Cardiac ventricle fibroblast (primary cell): ENCODE data around the gene LCNL1. TPM values are rescaled to one million over a fixed set of nuclear protein-coding genes. Genes with fewer than 3 reads are reported as not detected.

Source experiments
- total RNA-seq: library from RNA; depleted of rRNA; stranded (reverse); fragments of >200 nt; gene quantifications from 2 replicates; pipeline ENCODE4 v1.2.3, GENCODE V29; 2015

The LCNL1 gene
- 0.73 TPM in 1 of 2 replicates, not detected in the other for total RNA-seq

GRCh38 chr9:136982232-136983051, at the start of gene LCNL1:
Gene LCNL1, plus strand, starts transcription at chr9:136982993. Its CDS starts 594 bp downstream, at chr9:136983587.

GRCh38 chr9:136944519-136945332, 38.1 kb upstream of the LCNL1 start, which contains the start of the genes C8G and FBXW5:
Gene C8G, plus strand, starts transcription at chr9:136945243. Its CDS starts 78 bp downstream, at chr9:136945321.
Gene FBXW5, minus strand, starts transcription at chr9:136944738. Its CDS starts 655 bp downstream, at chr9:136944083.

GRCh38 chr9:136951541-136952320, 31.1 kb upstream of the LCNL1 start, which contains the start of gene LCN12:
Gene LCN12, plus strand, starts transcription at chr9:136952273. Its CDS starts 55 bp downstream, at chr9:136952328.

GRCh38 chr9:136977223-136977622, 5.6 kb upstream of the LCNL1 start, which contains the start of gene PTGDS:
Gene PTGDS, plus strand, starts transcription at chr9:136977504. Its CDS starts 75 bp downstream, at chr9:136977579.

GRCh38 chr9:136991993-136992818, 9.4 kb downstream of the LCNL1 start, which contains the start of gene PAXX:
Gene PAXX, plus strand, starts transcription at chr9:136992422. Its CDS starts 22 bp downstream, at chr9:136992444.

GRCh38 chr9:136996361-136997292, 13.8 kb downstream of the LCNL1 start, which contains the start of gene CLIC3:
Gene CLIC3, minus strand, starts transcription at chr9:136996568. Its CDS starts 25 bp downstream, at chr9:136996543.

GRCh38 chr9:137027369-137028262, 44.8 kb downstream of the LCNL1 start, which contains the start of gene ABCA2:
Gene ABCA2, minus strand, starts transcription at chr9:137028237. Its CDS starts 97 bp downstream, at chr9:137028140.

GRCh38 chr9:137031904-137032640, 49.3 kb downstream of the LCNL1 start, which contains the start of gene FUT7:
Gene FUT7, minus strand, starts transcription at chr9:137032088. Its CDS starts 97 bp downstream, at chr9:137031991.

Other genes with a start within 250 kb of the LCNL1 start
- gene LCN10, start 240.1 kb upstream of the LCNL1 start, total RNA-seq: not detected in 2 replicates
- not detected in 2 replicates for gene LCN6, start 234.5 kb upstream of the LCNL1 start, total RNA-seq
- gene LCN8, start 224.8 kb upstream of the LCNL1 start, total RNA-seq: not detected in 2 replicates
- gene LCN15, start 218.5 kb upstream of the LCNL1 start, total RNA-seq: not detected in 2 replicates
- 43.6 and 52.5 TPM in 2 replicates for gene TMEM141, start 191.6 kb upstream of the LCNL1 start, total RNA-seq
- 0.39 and 1.1 TPM in 2 replicates for gene CCDC183, start 186.7 kb upstream of the LCNL1 start, total RNA-seq
- gene RABL6, start 175.0 kb upstream of the LCNL1 start, total RNA-seq: 38.4 and 41.8 TPM in 2 replicates
- 1.1 and 1.4 TPM in 2 replicates for gene AJM1, start 140.5 kb upstream of the LCNL1 start, total RNA-seq
- 109 TPM in 2 replicates for gene PHPT1, start 133.6 kb upstream of the LCNL1 start, total RNA-seq
- 0.37 and 0.78 TPM in 2 replicates for gene MAMDC4, start 130.6 kb upstream of the LCNL1 start, total RNA-seq
- gene EDF1, start 116.7 kb upstream of the LCNL1 start, total RNA-seq: 418 and 434 TPM in 2 replicates
- gene TRAF2, start 96.5 kb upstream of the LCNL1 start, total RNA-seq: 3.9 and 5.9 TPM in 2 replicates
- 137 and 146 TPM in 2 replicates for gene FBXW5, start 38.3 kb upstream of the LCNL1 start, total RNA-seq
- not detected in 2 replicates for gene C8G, start 37.8 kb upstream of the LCNL1 start, total RNA-seq
- gene LCN12, start 30.7 kb upstream of the LCNL1 start, total RNA-seq: not detected in 2 replicates
- 211 and 233 TPM in 2 replicates for gene PTGDS, start 5.5 kb upstream of the LCNL1 start, total RNA-seq
- 22.2 and 22.3 TPM in 2 replicates for gene PAXX, start 9.4 kb downstream of the LCNL1 start, total RNA-seq
- gene CLIC3, start 13.6 kb downstream of the LCNL1 start, total RNA-seq: 0.83 and 3.2 TPM in 2 replicates
- 27.1 and 27.6 TPM in 2 replicates for gene ABCA2, start 45.2 kb downstream of the LCNL1 start, total RNA-seq
- not detected in 2 replicates for gene FUT7, start 49.1 kb downstream of the LCNL1 start, total RNA-seq
- 58.8 and 86.1 TPM in 2 replicates for gene NPDC1, start 63.2 kb downstream of the LCNL1 start, total RNA-seq
- gene ENTPD2, start 71.1 kb downstream of the LCNL1 start, total RNA-seq: not detected in 2 replicates
- gene SAPCD2, start 87.6 kb downstream of the LCNL1 start, total RNA-seq: 0.34 and 0.75 TPM in 2 replicates
- gene UAP1L1, start 94.5 kb downstream of the LCNL1 start, total RNA-seq: 6.0 and 9.9 TPM in 2 replicates
- 59.6 and 67.2 TPM in 2 replicates for gene MAN1B1, start 104.0 kb downstream of the LCNL1 start, total RNA-seq
- 97.4 and 113 TPM in 2 replicates for gene DPP7, start 131.7 kb downstream of the LCNL1 start, total RNA-seq
- 0.29 TPM in 1 of 2 replicates, not detected in the other for gene GRIN1, start 156.2 kb downstream of the LCNL1 start, total RNA-seq
- gene LRRC26, start 187.1 kb downstream of the LCNL1 start, total RNA-seq: not detected in 2 replicates
- not detected in 2 replicates for gene TMEM210, start 189.1 kb downstream of the LCNL1 start, total RNA-seq
- gene ANAPC2, start 205.6 kb downstream of the LCNL1 start, total RNA-seq: 10.9 and 19.1 TPM in 2 replicates
- gene SSNA1, start 205.7 kb downstream of the LCNL1 start, total RNA-seq: 50.5 and 62.2 TPM in 2 replicates
- 9.4 and 14.9 TPM in 2 replicates for gene TPRN, start 217.7 kb downstream of the LCNL1 start, total RNA-seq
- gene TMEM203, start 222.7 kb downstream of the LCNL1 start, total RNA-seq: 33.2 and 33.7 TPM in 2 replicates
- gene NDOR1, start 222.7 kb downstream of the LCNL1 start, total RNA-seq: 8.0 and 9.5 TPM in 2 replicates
- not detected in 2 replicates for gene RNF208, start 239.2 kb downstream of the LCNL1 start, total RNA-seq
- gene CYSRT1, start 242.2 kb downstream of the LCNL1 start, total RNA-seq: 1.4 TPM in 1 of 2 replicates, not detected in the other
- gene RNF224, start 244.5 kb downstream of the LCNL1 start, total RNA-seq: not detected in 2 replicates
- not detected in 2 replicates for gene SLC34A3, start 247.9 kb downstream of the LCNL1 start, total RNA-seq